OCI-LY3 (cell line): Measurements from ENCODE around the gene RNASEH1.

Source experiments
- H2AFZ ChIP-seq: fragments of 200-600, 300-600 bp; shearing (Covaris generic); 2 replicates; pipeline ENCODE4 v1.6.0; 2014; ENCODE audit warnings: antibody characterized with exemption, low read depth, low read length
- H3K27ac ChIP-seq: fragments of 200-600, 300-600 bp; sonication (generic); 2 replicates; pipeline ENCODE4 v1.5.1; 2014; ENCODE audit warnings: mild to moderate bottlenecking, low read length, moderate library complexity, mixed read lengths
- H3K27me3 ChIP-seq: fragments of 200-600, 300-600 bp; sonication (generic); 2 replicates; pipeline ENCODE4 v1.6.1; 2014; ENCODE audit warnings: low read depth, low read length, mixed read lengths
- H3K36me3 ChIP-seq: fragments of 200-600, 300-600 bp; sonication (generic); replicated peaks from 2 replicates; pipeline ENCODE3; 2014; ENCODE audit warnings: low read depth, low read length, mixed read lengths
- H3K4me1 ChIP-seq: fragments of 300-600, 200-600 bp; sonication (generic); 2 replicates; pipeline ENCODE4 v1.6.1; 2014; ENCODE audit warnings: low read length, mixed read lengths
- H3K4me2 ChIP-seq: fragments of 200-600, 300-600 bp; sonication (generic); 2 replicates; pipeline ENCODE4 v1.6.1; 2014; ENCODE audit warnings: low read length, mixed read lengths
- H3K4me3 ChIP-seq: fragments of 300-600, 200-600 bp; sonication (generic); 2 replicates; pipeline ENCODE4 v1.5.1; 2014; ENCODE audit warnings: antibody characterized with exemption, mild to moderate bottlenecking, low read length, moderate library complexity
- H3K79me2 ChIP-seq: fragments of 300-600, 200-600 bp; shearing (Covaris generic); 2 replicates; pipeline ENCODE4 v1.6.1; 2014; ENCODE audit warnings: mild to moderate bottlenecking, low read length, mixed read lengths
- H3K9ac ChIP-seq: fragments of 300-600, 200-600 bp; shearing (Covaris generic); 2 replicates; pipeline ENCODE4 v1.6.0; 2014; ENCODE audit warnings: mild to moderate bottlenecking, low read length, moderate library complexity
- H3K9me3 ChIP-seq: fragments of 200-600, 300-600 bp; shearing (Covaris generic); 2 replicates; pipeline ENCODE4 v1.6.1; 2014; ENCODE audit warnings: low read length, mixed read lengths; ENCODE audit not compliant: insufficient read depth
- H4K20me1 ChIP-seq: fragments of 200-600, 300-600 bp; sonication (generic); 2 replicates; pipeline ENCODE4 v1.6.1; 2016; ENCODE audit warnings: low read length, mixed read lengths; ENCODE audit not compliant: insufficient read depth
- EZH2phosphoT487 ChIP-seq: fragments of 200-600 bp; shearing (Covaris generic); IDR thresholded peaks from 2 replicates; pipeline ENCODE4 v1.6.1; 2018; ENCODE audit warnings: antibody characterized with exemption, mixed run types, low read depth
- TF ChIP-seq, protein P1 (sequence below): fragments of 200-600, 300-600 bp; sonication (generic); IDR thresholded peaks from 2 replicates; pipeline ENCODE4 v1.5.1; 2014; ENCODE audit warnings: antibody characterized with exemption, low read length, low read depth

Gene RNASEH1, protein sequence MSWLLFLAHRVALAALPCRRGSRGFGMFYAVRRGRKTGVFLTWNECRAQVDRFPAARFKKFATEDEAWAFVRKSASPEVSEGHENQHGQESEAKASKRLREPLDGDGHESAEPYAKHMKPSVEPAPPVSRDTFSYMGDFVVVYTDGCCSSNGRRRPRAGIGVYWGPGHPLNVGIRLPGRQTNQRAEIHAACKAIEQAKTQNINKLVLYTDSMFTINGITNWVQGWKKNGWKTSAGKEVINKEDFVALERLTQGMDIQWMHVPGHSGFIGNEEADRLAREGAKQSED

DNA sequence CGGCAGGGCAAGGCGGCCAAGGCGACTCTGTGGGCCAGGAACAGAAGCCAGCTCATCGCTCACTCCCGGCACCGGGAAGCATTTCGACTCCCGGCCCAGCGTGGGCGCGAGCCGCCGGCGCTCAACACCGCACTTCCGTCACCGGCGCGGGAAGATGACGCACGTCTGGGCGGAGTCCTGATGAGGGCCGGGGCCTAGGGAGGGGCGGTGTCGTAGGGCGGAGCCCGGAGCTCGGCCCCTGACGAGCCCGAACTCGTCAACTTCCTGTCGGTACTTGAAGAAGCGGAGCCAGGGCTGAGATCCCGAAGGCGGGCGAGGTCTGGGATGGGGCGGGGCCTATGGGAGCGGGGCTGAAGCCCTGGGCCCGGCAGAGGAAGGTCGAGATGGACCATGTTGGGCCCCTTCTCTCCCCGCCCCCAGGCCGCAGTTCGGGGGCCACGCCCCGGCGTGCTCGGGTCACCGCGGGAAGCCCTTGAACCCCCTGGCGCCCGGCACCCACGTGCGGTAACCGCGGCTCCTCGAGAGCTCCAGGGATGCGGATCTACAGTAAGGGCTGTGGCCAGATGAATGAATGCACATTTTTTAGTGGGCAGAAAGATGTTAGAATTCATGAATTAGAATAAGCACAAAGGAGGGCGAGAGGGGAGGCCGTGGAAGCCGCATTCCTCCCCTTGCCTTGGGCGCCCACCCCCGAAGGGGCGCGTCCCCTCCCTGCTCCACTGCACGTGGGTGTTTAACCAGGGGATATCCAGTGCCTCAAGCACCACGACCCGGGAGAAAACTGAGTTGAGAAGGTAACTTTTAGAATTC, at the start of gene RNASEH1:
Gene RNASEH1 (minus strand): TSS at position 129 of the 810 bp plus-strand sequence. CDS start 73 bp downstream, at position 56.
- TF ChIP-seq EZH2phosphoT487: no peak
- TF ChIP-seq, protein P1, sequence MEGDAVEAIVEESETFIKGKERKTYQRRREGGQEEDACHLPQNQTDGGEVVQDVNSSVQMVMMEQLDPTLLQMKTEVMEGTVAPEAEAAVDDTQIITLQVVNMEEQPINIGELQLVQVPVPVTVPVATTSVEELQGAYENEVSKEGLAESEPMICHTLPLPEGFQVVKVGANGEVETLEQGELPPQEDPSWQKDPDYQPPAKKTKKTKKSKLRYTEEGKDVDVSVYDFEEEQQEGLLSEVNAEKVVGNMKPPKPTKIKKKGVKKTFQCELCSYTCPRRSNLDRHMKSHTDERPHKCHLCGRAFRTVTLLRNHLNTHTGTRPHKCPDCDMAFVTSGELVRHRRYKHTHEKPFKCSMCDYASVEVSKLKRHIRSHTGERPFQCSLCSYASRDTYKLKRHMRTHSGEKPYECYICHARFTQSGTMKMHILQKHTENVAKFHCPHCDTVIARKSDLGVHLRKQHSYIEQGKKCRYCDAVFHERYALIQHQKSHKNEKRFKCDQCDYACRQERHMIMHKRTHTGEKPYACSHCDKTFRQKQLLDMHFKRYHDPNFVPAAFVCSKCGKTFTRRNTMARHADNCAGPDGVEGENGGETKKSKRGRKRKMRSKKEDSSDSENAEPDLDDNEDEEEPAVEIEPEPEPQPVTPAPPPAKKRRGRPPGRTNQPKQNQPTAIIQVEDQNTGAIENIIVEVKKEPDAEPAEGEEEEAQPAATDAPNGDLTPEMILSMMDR: no peak
- Histone ChIP-seq H3K79me2 (peaks cover 59% of the 10 kb centered on the region), H3K4me1 (peaks cover 14% of the 10 kb centered on the region), H2AFZ (peak within 1 kb of the TSS; percentile 87), H3K27me3 (no peaks in the 10 kb centered on the region), H3K4me2 (peak within 1 kb of the TSS; percentile 98), H3K4me3 (peak within 1 kb of the TSS; percentile 98), H3K9me3 (no peaks in the 10 kb centered on the region), H3K27ac (peak within 1 kb of the TSS; percentile 82), H3K9ac (peak within 1 kb of the TSS; percentile 90), H3K36me3 (peaks cover 50% of the 10 kb centered on the region), H4K20me1 (no peaks in the 10 kb centered on the region)

DNA sequence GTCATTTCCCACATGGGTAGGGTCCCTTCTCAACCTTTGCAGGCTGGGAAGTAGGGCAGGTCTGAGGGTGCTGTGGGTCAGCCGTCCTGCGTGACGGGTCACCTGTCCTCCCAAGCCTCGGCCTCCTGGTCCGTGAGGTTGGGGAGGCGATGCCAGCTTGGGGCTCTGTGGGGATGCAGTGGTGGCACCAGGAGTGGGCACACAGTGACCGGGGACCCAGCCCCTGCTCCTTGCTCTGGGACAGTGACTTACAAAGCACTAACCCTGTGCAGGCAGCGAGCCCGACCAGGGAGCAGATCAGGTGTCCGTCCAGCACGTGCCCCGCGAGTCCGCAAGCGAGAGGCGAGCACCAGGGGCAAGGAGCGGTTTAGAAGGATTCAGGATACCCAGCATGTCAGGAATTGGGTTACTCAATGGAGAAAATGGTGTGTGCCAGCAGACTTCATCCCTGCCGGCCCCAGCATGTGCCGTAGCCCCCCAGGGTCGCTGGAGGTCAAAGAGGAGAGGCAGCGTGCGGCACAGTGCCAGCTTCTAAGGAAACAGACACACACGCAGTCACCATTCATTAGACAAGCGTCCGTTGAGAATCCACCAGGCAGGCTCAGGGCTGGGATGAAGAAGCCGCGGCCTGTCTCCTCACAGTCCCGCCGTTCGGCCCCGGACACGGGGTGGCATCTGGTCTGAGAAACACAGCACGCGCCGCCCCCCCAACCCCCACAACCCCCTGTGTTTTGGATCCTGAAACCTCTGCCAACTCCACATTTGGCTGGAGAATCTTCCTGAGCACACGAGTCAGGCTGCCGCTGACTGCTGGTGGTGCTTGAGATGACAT, 48.5 kb upstream of the RNASEH1 start:
- no peak overlapping the region for H3K27ac ChIP-seq
- TF ChIP-seq, protein P1: no peak
- no peak for TF ChIP-seq EZH2phosphoT487
- no peak overlapping the region for H3K9ac ChIP-seq
- H3K4me2 ChIP-seq: no peak overlapping the region
- no peaks in the 10 kb centered on the region for H3K79me2 ChIP-seq
- no peaks in the 10 kb centered on the region for H3K27me3 ChIP-seq
- no peaks in the 10 kb centered on the region for H3K9me3 ChIP-seq
- no peaks in the 10 kb centered on the region for H3K36me3 ChIP-seq
- no peak overlapping the region for H2AFZ ChIP-seq
- no peak overlapping the region for H3K4me3 ChIP-seq
- peaks cover 24% of the 10 kb centered on the region for H3K4me1 ChIP-seq
- H4K20me1 ChIP-seq: no peaks in the 10 kb centered on the region

DNA sequence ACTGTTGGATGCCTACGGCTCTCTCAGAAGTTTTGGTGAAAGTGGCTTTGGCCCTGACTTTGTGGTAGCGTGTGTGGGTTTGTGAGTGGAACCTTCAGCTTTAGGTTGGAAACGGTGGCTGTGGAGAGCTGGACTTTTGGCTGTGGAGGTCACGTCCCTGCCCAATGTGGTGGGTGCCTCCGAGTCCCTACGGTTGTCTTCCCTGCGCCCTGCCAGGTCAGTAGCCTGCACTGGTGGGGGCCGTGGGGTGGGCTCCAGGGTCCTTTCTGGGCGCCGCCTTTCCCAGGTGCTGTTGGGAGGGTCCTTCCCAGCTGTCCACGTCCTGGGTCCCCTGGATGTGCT, 47.9 kb upstream of the RNASEH1 start:
- H3K4me3 ChIP-seq: no peak overlapping the region
- peak overlapping the region; percentile 36 for H3K27ac ChIP-seq
- TF ChIP-seq EZH2phosphoT487: no peak
- TF ChIP-seq, protein P1: no peak
- no peaks in the 10 kb centered on the region for H3K36me3 ChIP-seq
- no peak overlapping the region for H3K9ac ChIP-seq
- no peaks in the 10 kb centered on the region for H3K27me3 ChIP-seq
- no peaks in the 10 kb centered on the region for H3K79me2 ChIP-seq
- peaks cover 24% of the 10 kb centered on the region for H3K4me1 ChIP-seq
- H2AFZ ChIP-seq: peak overlapping the region; percentile 89
- no peaks in the 10 kb centered on the region for H4K20me1 ChIP-seq
- H3K4me2 ChIP-seq: no peak overlapping the region
- no peaks in the 10 kb centered on the region for H3K9me3 ChIP-seq
